Muscle layer of duodenum (tissue), 2 donors: ENCODE measurements around the gene PCMT1.

ENCODE experiments used
- H3K27ac ChIP-seq: one replicate; pipeline ENCODE4 v1.7.0; 2013; ENCODE audit warnings: mild to moderate bottlenecking, low read length
- H3K27me3 ChIP-seq: one replicate; pipeline ENCODE4 v1.7.0; 2013; ENCODE audit warnings: low read depth, mild to moderate bottlenecking, control low read depth, low read length
- H3K36me3 ChIP-seq, 2 donors: one replicate each; pipeline ENCODE4 v1.7.0; 2013; ENCODE audit warnings: low read length in 2 of 2, control low read depth in 1 of 2, mild to moderate bottlenecking in 1 of 2; ENCODE audit not compliant: insufficient read depth in 2 of 2, control insufficient read depth in 1 of 2
- H3K4me1 ChIP-seq, 2 donors: one replicate each; pipeline ENCODE4 v1.7.0; 2013; ENCODE audit warnings: low read length in 2 of 2, mild to moderate bottlenecking in 2 of 2, control low read depth in 1 of 2, moderate library complexity in 1 of 2; ENCODE audit not compliant: insufficient read depth in 2 of 2, control insufficient read depth in 1 of 2
- H3K4me3 ChIP-seq, 2 donors: one replicate each; pipeline ENCODE4 v1.7.0; 2013; ENCODE audit warnings: low read length in 2 of 2, low read depth in 1 of 2, mild to moderate bottlenecking in 1 of 2
- H3K9me3 ChIP-seq, 2 donors: one replicate each; pipeline ENCODE4 v1.7.0; 2013; ENCODE audit warnings: low read length in 2 of 2, control low read depth in 1 of 2, mild to moderate bottlenecking in 1 of 2; ENCODE audit not compliant: control insufficient read depth in 1 of 2
- donor health status: healthy.

PCMT1 gene

GRCh38 chr6:149749594-149750135 lies at the start of gene PCMT1:
PCMT1 (plus strand) TSS chr6:149749741; CDS start chr6:149749902, 161 bp downstream.
- peaks cover 0 to 34% of the 10 kb centered on the region in 2 donors for H3K4me1 ChIP-seq
- no peaks in the 10 kb centered on the region for H3K27me3 ChIP-seq
- peak within 1 kb of the TSS; percentile 82 to 99 for H3K4me3 ChIP-seq
- H3K9me3 ChIP-seq, result no peaks in the 10 kb centered on the region
- no peaks in the 10 kb centered on the region for H3K36me3 ChIP-seq
- H3K27ac ChIP-seq, result peak within 1 kb of the TSS; percentile 72

GRCh38 chr6:149701714-149702113 lies 47.8 kb upstream of the PCMT1 start:
- H3K36me3 ChIP-seq, result no peaks in the 10 kb centered on the region
- peaks cover 0 to 16% of the 10 kb centered on the region in 2 donors for H3K4me1 ChIP-seq
- no peak overlapping the region for H3K27ac ChIP-seq
- H3K4me3 ChIP-seq, result no peak overlapping the region
- no peaks in the 10 kb centered on the region for H3K27me3 ChIP-seq
- H3K9me3 ChIP-seq, result no peaks in the 10 kb centered on the region

- no peak overlapping the region for H3K4me3 ChIP-seq
- H3K27me3 ChIP-seq, result no peaks in the 10 kb centered on the region
- H3K36me3 ChIP-seq, result peaks cover 0 to 4% of the 10 kb centered on the region in 2 donors
- H3K4me1 ChIP-seq, result peaks cover 11 to 17% of the 10 kb centered on the region in 2 donors
- H3K27ac ChIP-seq, result no peak overlapping the region
- H3K9me3 ChIP-seq, result no peaks in the 10 kb centered on the region
Observed at GRCh38 chr6:149711711-149712110, 37.8 kb upstream of the PCMT1 start.

GRCh38 chr6:149714442-149714841 lies 35.1 kb upstream of the PCMT1 start:
- Histone ChIP-seq H3K27me3 (no peaks in the 10 kb centered on the region), H3K36me3 (peaks cover 4 to 7% of the 10 kb centered on the region in 2 donors), H3K4me3 (no peak overlapping the region), H3K27ac (no peak overlapping the region), H3K4me1 (peaks cover 11 to 16% of the 10 kb centered on the region in 2 donors), H3K9me3 (no peaks in the 10 kb centered on the region)

- Histone ChIP-seq H3K9me3 (no peaks in the 10 kb centered on the region), H3K27ac (peak overlapping the region; percentile 92), H3K4me1 (peaks cover 7 to 16% of the 10 kb centered on the region in 2 donors), H3K4me3 (peak overlapping the region; percentile 96 to 99), H3K36me3 (peaks cover 4 to 7% of the 10 kb centered on the region in 2 donors), H3K27me3 (no peaks in the 10 kb centered on the region)
Observed at GRCh38 chr6:149716181-149716963, 33.2 kb upstream of the PCMT1 start.

GRCh38 chr6:149717255-149717587 lies 32.3 kb upstream of the PCMT1 start:
- peaks cover 0 to 7% of the 10 kb centered on the region in 2 donors for H3K36me3 ChIP-seq
- peaks cover 7 to 16% of the 10 kb centered on the region in 2 donors for H3K4me1 ChIP-seq
- peak overlapping the region; percentile 96 to 99 for H3K4me3 ChIP-seq
- no peaks in the 10 kb centered on the region for H3K9me3 ChIP-seq
- peak overlapping the region; percentile 92 for H3K27ac ChIP-seq
- no peaks in the 10 kb centered on the region for H3K27me3 ChIP-seq

- H3K36me3 ChIP-seq, result peaks cover 0 to 7% of the 10 kb centered on the region in 2 donors
- H3K27ac ChIP-seq, result peak within 1 kb of the TSS; percentile 92
- H3K4me1 ChIP-seq, result peaks cover 7 to 16% of the 10 kb centered on the region in 2 donors
- H3K4me3 ChIP-seq, result peak within 1 kb of the TSS; percentile 96 to 99
- H3K27me3 ChIP-seq, result no peaks in the 10 kb centered on the region
- no peaks in the 10 kb centered on the region for H3K9me3 ChIP-seq
Observed at GRCh38 chr6:149717588-149718458, 31.7 kb upstream of the PCMT1 start, which contains the start of gene LATS1. LATS1 (minus strand) TSS chr6:149718101; CDS start chr6:149702126, 15,975 bp downstream.

DNA sequence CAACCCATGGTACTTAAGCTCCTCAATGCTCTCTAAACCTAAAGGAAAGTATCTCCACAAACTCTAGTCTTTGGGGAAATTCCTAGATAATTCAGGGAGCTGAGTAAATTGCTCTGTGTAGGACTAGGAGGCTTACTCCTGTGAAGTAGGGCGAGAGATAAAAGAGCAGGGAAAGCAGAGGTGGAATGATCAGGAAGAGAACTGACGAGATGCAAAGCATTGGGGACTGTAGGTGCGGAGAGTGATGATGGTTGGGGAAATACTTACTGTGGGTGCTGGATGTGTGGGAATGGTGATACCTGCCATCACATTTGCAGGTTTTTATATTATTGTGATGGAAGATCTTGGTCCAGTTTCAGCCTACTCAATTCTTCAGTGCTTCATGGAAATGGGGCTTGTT lies 30.0 kb upstream of the PCMT1 start:
- no peak overlapping the region for H3K4me3 ChIP-seq
- peaks cover 7 to 11% of the 10 kb centered on the region in 2 donors for H3K4me1 ChIP-seq
- no peak overlapping the region for H3K27ac ChIP-seq
- no peaks in the 10 kb centered on the region for H3K9me3 ChIP-seq
- H3K36me3 ChIP-seq, result peaks cover 0 to 7% of the 10 kb centered on the region in 2 donors
- no peaks in the 10 kb centered on the region for H3K27me3 ChIP-seq

DNA sequence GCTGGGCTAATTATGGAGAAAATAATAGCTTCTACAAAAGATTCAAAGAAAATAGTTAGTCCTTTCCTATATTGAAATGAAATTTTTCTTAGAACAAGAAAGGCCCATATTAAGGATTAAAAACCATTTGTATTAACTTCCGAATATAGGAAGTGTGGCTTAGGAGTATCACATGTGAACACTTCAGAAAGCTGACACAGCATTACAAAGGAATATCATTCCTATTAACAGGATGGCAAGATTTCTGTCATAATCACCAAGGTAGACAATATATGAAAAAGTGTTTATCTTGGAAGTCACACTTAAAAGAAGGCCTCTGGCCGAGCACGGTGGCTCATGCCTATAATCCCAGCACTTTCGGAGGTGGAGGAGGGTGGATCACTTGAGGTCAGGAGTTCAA lies 26.3 kb upstream of the PCMT1 start:
- Histone ChIP-seq H3K27me3 (no peaks in the 10 kb centered on the region), H3K4me1 (peaks cover 0 to 8% of the 10 kb centered on the region in 2 donors), H3K36me3 (peaks cover 14 to 15% of the 10 kb centered on the region in 2 donors), H3K9me3 (no peaks in the 10 kb centered on the region), H3K27ac (no peak overlapping the region), H3K4me3 (no peak overlapping the region)

GRCh38 chr6:149723771-149724417 lies 25.6 kb upstream of the PCMT1 start:
- Histone ChIP-seq H3K36me3 (peaks cover 14 to 21% of the 10 kb centered on the region in 2 donors), H3K4me1 (peaks cover 0 to 2% of the 10 kb centered on the region in 2 donors), H3K4me3 (no peak overlapping the region), H3K27me3 (no peaks in the 10 kb centered on the region), H3K9me3 (no peaks in the 10 kb centered on the region), H3K27ac (no peak overlapping the region)
